ENCODE results near the gene TLE5.
A peak's percentile ranks its signal among the peaks of the same experiment; 100 is the strongest.

Gene TLE5

GRCh38 chr19:3062165-3063105, at the start of gene TLE5:
Gene TLE5, minus strand, starts transcription at chr19:3062495. Its CDS starts 295 bp downstream, at chr19:3062200.
- peak within 1 kb of the TSS; percentile 77 to 97 for H3K4me3 ChIP-seq (ENCODE audit: low read depth in 1 of 2, low read length in 2 of 2)
- peak within 1 kb of the TSS; percentile 91 for H3K4me2 ChIP-seq (ENCODE audit: insufficient read depth, low read length)
- DNase-seq = peak; percentile 77
- ATAC-seq (ENCODE audit: insufficient read depth, low read depth) = peak; percentile 44
- peaks cover 40% of the 10 kb centered on the region for H3K36me3 ChIP-seq (ENCODE audit: insufficient read depth, low read length)
- peaks cover 35% of the 10 kb centered on the region for H4K20me1 ChIP-seq (ENCODE audit: insufficient read depth, low read length)
- H3K79me2 ChIP-seq (ENCODE audit: insufficient read depth, low read length) = peaks cover 53% of the 10 kb centered on the region
- TF ChIP-seq, protein P1, sequence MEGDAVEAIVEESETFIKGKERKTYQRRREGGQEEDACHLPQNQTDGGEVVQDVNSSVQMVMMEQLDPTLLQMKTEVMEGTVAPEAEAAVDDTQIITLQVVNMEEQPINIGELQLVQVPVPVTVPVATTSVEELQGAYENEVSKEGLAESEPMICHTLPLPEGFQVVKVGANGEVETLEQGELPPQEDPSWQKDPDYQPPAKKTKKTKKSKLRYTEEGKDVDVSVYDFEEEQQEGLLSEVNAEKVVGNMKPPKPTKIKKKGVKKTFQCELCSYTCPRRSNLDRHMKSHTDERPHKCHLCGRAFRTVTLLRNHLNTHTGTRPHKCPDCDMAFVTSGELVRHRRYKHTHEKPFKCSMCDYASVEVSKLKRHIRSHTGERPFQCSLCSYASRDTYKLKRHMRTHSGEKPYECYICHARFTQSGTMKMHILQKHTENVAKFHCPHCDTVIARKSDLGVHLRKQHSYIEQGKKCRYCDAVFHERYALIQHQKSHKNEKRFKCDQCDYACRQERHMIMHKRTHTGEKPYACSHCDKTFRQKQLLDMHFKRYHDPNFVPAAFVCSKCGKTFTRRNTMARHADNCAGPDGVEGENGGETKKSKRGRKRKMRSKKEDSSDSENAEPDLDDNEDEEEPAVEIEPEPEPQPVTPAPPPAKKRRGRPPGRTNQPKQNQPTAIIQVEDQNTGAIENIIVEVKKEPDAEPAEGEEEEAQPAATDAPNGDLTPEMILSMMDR (IDR thresholded peaks at IDR 0.05; ENCODE audit: borderline replicate concordance, extremely low read depth, low read length, poor library complexity, severe bottlenecking) = no peak
- TF ChIP-seq EZH2 (IDR thresholded peaks at IDR 0.05; ENCODE audit: borderline replicate concordance, low read depth, low read length, severe bottlenecking) = no peak
- H3K27ac ChIP-seq (ENCODE audit: low read length) = peak within 1 kb of the TSS; percentile 97
- H3K9ac ChIP-seq (ENCODE audit: low read depth, low read length) = peak within 1 kb of the TSS; percentile 99
- H3K27me3 ChIP-seq (ENCODE audit: insufficient read depth, low read length, poor library complexity) = no peaks in the 10 kb centered on the region
- peaks cover 42% of the 10 kb centered on the region for H3K4me1 ChIP-seq (ENCODE audit: insufficient read depth, low read length)
- no peaks in the 10 kb centered on the region for H3K9me3 ChIP-seq (ENCODE audit: insufficient read depth, low read length, severe bottlenecking)
- peak within 1 kb of the TSS; percentile 94 for H2AFZ ChIP-seq (ENCODE audit: low read depth, low read length)

DNA sequence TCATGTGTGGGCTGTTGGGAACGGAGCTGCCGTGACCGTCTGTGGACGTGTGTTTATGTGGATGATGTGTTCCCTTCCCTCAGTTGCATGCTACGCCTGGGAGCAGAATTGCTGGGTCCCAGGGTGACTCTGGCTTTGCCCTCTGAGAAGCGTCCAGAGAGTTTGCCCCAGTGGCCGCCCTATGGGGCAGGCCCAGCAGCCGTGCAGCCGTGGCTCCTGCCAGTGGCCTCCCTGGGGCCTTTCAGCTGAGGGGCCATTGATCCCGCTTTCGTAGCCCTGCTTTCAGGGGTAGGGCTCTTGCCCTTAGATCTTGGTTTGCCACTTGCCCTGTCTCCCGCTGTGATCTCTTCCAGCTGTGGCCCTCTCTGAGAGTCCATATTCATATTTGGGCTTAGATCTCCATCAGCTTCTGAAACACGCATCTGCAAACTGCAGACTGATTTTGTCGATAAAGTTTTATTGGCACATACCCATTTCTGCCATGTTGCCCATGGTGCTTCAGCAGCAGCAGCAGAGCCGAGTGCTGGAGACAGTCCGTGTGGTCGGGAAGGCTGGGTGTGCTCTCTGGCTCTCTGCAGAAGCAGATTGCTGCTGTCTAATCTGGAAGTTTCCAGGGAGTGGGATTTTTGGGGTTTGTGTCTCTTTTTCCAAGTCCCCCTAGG, 49.4 kb upstream of the TLE5 start:
- H3K27me3 ChIP-seq (ENCODE audit: insufficient read depth, low read length, poor library complexity) = no peaks in the 10 kb centered on the region
- no peak for TF ChIP-seq EZH2 (IDR thresholded peaks at IDR 0.05; ENCODE audit: borderline replicate concordance, low read depth, low read length, severe bottlenecking)
- TF ChIP-seq, protein P1 (IDR thresholded peaks at IDR 0.05; ENCODE audit: borderline replicate concordance, extremely low read depth, low read length, poor library complexity, severe bottlenecking) = no peak
- H4K20me1 ChIP-seq (ENCODE audit: insufficient read depth, low read length) = peaks cover 7% of the 10 kb centered on the region
- H3K79me2 ChIP-seq (ENCODE audit: insufficient read depth, low read length) = peaks cover 42% of the 10 kb centered on the region
- H3K4me3 ChIP-seq (ENCODE audit: low read depth in 1 of 2, low read length in 2 of 2) = no peak overlapping the region
- H3K4me2 ChIP-seq (ENCODE audit: insufficient read depth, low read length) = no peak overlapping the region
- peak overlapping the region; percentile 7; the same call in 1 of the 2 replicates for H3K27ac ChIP-seq (ENCODE audit: low read length)
- H3K4me1 ChIP-seq (ENCODE audit: insufficient read depth, low read length) = peaks cover 12% of the 10 kb centered on the region; the same call in 1 of the 2 replicates
- ATAC-seq (ENCODE audit: insufficient read depth, low read depth) (no peak), DNase-seq (no peak)
- H3K9ac ChIP-seq (ENCODE audit: low read depth, low read length) = no peak overlapping the region
- peaks cover 22% of the 10 kb centered on the region; the same call in 1 of the 2 replicates for H3K36me3 ChIP-seq (ENCODE audit: insufficient read depth, low read length)
- no peaks in the 10 kb centered on the region for H3K9me3 ChIP-seq (ENCODE audit: insufficient read depth, low read length, severe bottlenecking)
- no peak overlapping the region for H2AFZ ChIP-seq (ENCODE audit: low read depth, low read length)

GRCh38 chr19:3110126-3110825, 48.0 kb upstream of the TLE5 start:
- Histone ChIP-seq H3K79me2 (ENCODE audit: insufficient read depth, low read length) (peaks cover 56% of the 10 kb centered on the region), H4K20me1 (ENCODE audit: insufficient read depth, low read length) (peaks cover 16% of the 10 kb centered on the region)

More at GRCh38 chr19:3110126-3110825, 48.0 kb upstream of the TLE5 start:
- Histone ChIP-seq H3K4me1 (ENCODE audit: insufficient read depth, low read length) (peaks cover 12% of the 10 kb centered on the region; the same call in 1 of the 2 replicates), H3K4me2 (ENCODE audit: insufficient read depth, low read length) (no peak overlapping the region), H3K27me3 (ENCODE audit: insufficient read depth, low read length, poor library complexity) (no peaks in the 10 kb centered on the region), H3K9ac (ENCODE audit: low read depth, low read length) (no peak overlapping the region), H2AFZ (ENCODE audit: low read depth, low read length) (no peak overlapping the region), H3K4me3 (ENCODE audit: low read depth in 1 of 2, low read length in 2 of 2) (no peak overlapping the region), H3K36me3 (ENCODE audit: insufficient read depth, low read length) (peaks cover 20% of the 10 kb centered on the region; the same call in 1 of the 2 replicates), H3K27ac (ENCODE audit: low read length) (no peak overlapping the region), H3K9me3 (ENCODE audit: insufficient read depth, low read length, severe bottlenecking) (no peaks in the 10 kb centered on the region)
- TF ChIP-seq, protein P1 (IDR thresholded peaks at IDR 0.05; ENCODE audit: borderline replicate concordance, extremely low read depth, low read length, poor library complexity, severe bottlenecking) = no peak
- TF ChIP-seq EZH2 (IDR thresholded peaks at IDR 0.05; ENCODE audit: borderline replicate concordance, low read depth, low read length, severe bottlenecking) = no peak
- ATAC-seq (ENCODE audit: insufficient read depth, low read depth) = no peak
- DNase-seq = no peak
